ENCODE measurements around the gene PDIA2.

DNA sequence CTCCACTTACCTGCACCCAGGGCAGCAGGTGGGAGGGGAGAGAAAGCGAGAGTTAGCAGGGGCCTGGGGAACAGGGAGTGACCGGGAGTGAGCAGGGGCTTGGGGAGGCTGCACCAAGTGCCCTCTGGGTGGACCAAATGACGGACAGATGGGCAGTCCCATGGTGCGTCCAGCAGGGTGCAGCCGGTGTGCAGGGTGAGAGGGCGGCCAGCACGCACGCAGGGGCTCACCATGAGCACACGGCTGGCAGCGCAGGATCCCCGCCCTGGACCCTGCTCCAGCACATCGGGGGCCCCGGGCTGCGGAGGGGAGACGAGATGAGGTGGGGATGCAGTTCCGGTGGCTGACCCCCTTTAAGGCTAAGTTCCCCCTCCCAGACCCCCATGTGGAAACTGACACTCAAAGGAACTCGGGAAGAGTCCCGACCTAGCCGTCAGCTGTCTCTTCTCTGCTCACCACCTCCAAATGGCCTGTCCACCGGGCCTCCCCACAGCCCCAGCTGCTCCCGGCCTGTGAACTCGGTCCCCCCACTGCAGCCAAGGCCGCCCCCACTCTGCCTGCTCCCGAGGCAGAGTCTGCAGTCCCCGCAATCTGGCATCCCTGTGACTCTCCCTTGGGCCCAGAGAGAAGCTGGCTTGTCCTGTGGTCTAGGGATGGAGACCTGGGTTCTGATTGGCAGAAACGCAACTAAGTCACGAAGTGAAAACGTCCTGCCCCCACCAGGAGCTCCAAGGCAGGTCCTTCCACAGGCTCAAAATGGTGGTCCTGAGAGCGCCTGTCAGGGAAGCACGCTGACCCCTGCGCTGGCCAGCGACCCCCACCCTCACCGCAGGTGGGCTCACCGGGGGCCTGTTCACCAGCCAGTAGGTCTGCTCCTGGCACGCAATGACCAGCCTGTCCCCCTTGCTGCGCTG lies 10.1 kb upstream of the PDIA2 start:
- TF ChIP-seq, protein P1, sequence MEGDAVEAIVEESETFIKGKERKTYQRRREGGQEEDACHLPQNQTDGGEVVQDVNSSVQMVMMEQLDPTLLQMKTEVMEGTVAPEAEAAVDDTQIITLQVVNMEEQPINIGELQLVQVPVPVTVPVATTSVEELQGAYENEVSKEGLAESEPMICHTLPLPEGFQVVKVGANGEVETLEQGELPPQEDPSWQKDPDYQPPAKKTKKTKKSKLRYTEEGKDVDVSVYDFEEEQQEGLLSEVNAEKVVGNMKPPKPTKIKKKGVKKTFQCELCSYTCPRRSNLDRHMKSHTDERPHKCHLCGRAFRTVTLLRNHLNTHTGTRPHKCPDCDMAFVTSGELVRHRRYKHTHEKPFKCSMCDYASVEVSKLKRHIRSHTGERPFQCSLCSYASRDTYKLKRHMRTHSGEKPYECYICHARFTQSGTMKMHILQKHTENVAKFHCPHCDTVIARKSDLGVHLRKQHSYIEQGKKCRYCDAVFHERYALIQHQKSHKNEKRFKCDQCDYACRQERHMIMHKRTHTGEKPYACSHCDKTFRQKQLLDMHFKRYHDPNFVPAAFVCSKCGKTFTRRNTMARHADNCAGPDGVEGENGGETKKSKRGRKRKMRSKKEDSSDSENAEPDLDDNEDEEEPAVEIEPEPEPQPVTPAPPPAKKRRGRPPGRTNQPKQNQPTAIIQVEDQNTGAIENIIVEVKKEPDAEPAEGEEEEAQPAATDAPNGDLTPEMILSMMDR (IDR thresholded peaks at IDR 0.05) = no peak
- TF ChIP-seq POLR2A (IDR thresholded peaks at IDR 0.05) = no peak

Data from testis (tissue), 2 donors.